Measurements from ENCODE around the gene GINS2. TPM values are rescaled to one million over a fixed set of nuclear protein-coding genes. Genes with fewer than 3 reads are reported as not detected.

The GINS2 gene
- total RNA-seq, 2 donors from 2014 or later: 0.86 to 1.5 TPM

GRCh38 chr16:85665373-85665740, 23.4 kb downstream of the GINS2 start:
- Mint-ChIP-seq H3K4me3 (no peak overlapping the region), H3K36me3 (ENCODE audit: low read depth) (peaks cover 5% of the 10 kb centered on the region), H3K27me3 (no peaks in the 10 kb centered on the region), H3K4me1 (no peaks in the 10 kb centered on the region), H3K27ac (peak overlapping the region; percentile 68)
- H3K9me3 ChIP-seq (ENCODE audit: control insufficient read depth, low read length, poor library complexity, severe bottlenecking): no peaks in the 10 kb centered on the region
- ATAC-seq: no peak
- DNase-seq: no peak

GRCh38 chr16:85664580-85665372, 24.0 kb downstream of the GINS2 start:
- Mint-ChIP-seq H3K27ac (no peak overlapping the region), H3K36me3 (ENCODE audit: low read depth) (peaks cover 4% of the 10 kb centered on the region), H3K27me3 (no peaks in the 10 kb centered on the region), H3K4me3 (no peak overlapping the region), H3K4me1 (peaks cover 1% of the 10 kb centered on the region)
- no peak for ATAC-seq
- no peak for DNase-seq
- no peaks in the 10 kb centered on the region for H3K9me3 ChIP-seq (ENCODE audit: control insufficient read depth, low read length, poor library complexity, severe bottlenecking)

DNA sequence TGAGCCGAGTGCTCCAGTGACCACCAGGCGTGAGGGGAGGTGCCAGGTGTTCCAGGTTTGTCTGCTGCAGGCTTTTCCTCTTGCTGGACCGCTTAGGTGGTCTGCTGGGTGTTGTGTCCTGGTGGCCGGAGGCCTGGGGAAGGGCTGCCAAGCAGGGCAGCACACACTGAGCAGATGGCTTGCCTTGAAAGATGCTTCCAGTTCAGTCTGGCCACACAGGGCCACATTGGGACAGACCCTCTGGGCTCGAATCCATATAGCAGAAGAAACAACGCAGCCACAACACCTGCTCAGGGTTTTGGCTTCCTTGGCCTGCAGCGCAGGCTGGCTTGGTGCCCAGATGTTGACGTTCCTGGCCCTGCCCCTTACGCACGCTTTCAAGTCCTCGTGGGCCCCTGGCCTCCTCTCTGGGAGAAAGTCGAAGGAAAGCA, 24.8 kb downstream of the GINS2 start:
- ATAC-seq: no peak
- H3K36me3 Mint-ChIP-seq (ENCODE audit: low read depth): peaks cover 3% of the 10 kb centered on the region
- H3K4me1 Mint-ChIP-seq: peaks cover 3% of the 10 kb centered on the region
- no peak overlapping the region for H3K27ac Mint-ChIP-seq
- DNase-seq: no peak
- no peaks in the 10 kb centered on the region for H3K9me3 ChIP-seq (ENCODE audit: control insufficient read depth, low read length, poor library complexity, severe bottlenecking)
- H3K27me3 Mint-ChIP-seq: no peaks in the 10 kb centered on the region
- H3K4me3 Mint-ChIP-seq: no peak overlapping the region

GRCh38 chr16:85662976-85663830, 25.6 kb downstream of the GINS2 start:
- peaks cover 3% of the 10 kb centered on the region for H3K4me1 Mint-ChIP-seq
- ATAC-seq (no peak), DNase-seq (no peak)
- H3K4me3 Mint-ChIP-seq: no peak overlapping the region
- no peaks in the 10 kb centered on the region for H3K27me3 Mint-ChIP-seq
- no peak overlapping the region for H3K27ac Mint-ChIP-seq
- H3K36me3 Mint-ChIP-seq (ENCODE audit: low read depth): peaks cover 3% of the 10 kb centered on the region
- no peaks in the 10 kb centered on the region for H3K9me3 ChIP-seq (ENCODE audit: control insufficient read depth, low read length, poor library complexity, severe bottlenecking)

DNA sequence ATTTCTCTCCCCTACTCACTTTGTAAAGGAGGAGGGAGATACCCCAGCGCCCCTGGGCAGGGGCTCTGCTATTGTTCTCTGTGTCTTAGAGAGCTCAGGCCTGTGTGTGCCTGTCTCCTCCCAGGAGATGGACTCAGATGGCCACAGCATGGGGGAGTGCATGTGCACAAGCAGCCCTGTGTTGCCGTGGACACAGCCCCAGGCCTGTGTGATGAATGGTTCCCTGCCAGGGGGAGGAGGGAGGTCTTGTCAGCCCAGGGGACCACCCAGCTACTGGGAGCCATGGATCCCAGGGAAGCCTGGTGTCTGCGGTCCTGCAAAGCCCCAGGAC, 26.3 kb downstream of the GINS2 start:
- peaks cover 3% of the 10 kb centered on the region for H3K4me1 Mint-ChIP-seq
- no peak overlapping the region for H3K27ac Mint-ChIP-seq
- H3K27me3 Mint-ChIP-seq: no peaks in the 10 kb centered on the region
- peaks cover 3% of the 10 kb centered on the region for H3K36me3 Mint-ChIP-seq (ENCODE audit: low read depth)
- no peak for ATAC-seq
- no peak overlapping the region for H3K4me3 Mint-ChIP-seq
- no peaks in the 10 kb centered on the region for H3K9me3 ChIP-seq (ENCODE audit: control insufficient read depth, low read length, poor library complexity, severe bottlenecking)
- DNase-seq: no peak

DNA sequence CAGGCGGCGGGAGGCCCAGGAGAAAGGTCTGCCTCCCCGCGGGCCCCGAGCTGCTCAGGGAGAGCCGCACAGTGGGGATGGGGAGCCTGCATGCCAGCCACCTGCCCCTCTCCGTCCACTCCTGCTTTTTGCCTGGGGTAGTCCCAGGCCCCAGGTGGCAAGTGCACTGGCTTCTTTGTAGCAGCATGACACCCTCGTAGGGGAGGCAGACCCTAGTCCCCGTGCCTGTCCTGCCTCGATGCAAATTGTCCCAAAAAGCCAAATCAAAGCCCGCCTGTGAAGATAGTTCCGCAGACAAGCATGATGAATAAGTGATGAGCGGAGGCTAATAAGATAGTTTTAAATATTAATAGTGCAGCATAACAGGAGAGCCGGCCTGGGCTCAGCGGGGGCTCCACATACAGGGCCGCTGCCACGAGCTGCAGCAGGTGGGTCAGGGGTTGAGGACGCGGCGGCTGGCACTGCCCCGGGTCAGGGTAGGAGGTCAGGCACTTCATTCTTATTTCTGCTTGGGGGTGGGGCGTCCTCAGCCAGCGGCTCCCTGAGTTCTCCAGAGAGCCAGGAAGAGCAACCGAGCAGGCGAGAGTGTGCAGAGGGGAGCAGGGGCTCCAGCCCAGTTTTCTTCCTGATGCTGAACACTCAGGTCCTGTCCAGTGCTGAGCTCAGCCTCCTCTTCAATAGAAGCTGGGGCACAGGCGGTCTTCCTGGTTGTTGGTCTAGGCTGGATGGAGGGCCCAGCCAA, 26.8 kb downstream of the GINS2 start:
- no peak for DNase-seq
- Mint-ChIP-seq H3K27me3 (no peaks in the 10 kb centered on the region), H3K27ac (no peak overlapping the region), H3K36me3 (ENCODE audit: low read depth) (peaks cover 3% of the 10 kb centered on the region), H3K4me1 (peaks cover 3% of the 10 kb centered on the region), H3K4me3 (no peak overlapping the region)
- no peaks in the 10 kb centered on the region for H3K9me3 ChIP-seq (ENCODE audit: control insufficient read depth, low read length, poor library complexity, severe bottlenecking)
- no peak for ATAC-seq

DNA sequence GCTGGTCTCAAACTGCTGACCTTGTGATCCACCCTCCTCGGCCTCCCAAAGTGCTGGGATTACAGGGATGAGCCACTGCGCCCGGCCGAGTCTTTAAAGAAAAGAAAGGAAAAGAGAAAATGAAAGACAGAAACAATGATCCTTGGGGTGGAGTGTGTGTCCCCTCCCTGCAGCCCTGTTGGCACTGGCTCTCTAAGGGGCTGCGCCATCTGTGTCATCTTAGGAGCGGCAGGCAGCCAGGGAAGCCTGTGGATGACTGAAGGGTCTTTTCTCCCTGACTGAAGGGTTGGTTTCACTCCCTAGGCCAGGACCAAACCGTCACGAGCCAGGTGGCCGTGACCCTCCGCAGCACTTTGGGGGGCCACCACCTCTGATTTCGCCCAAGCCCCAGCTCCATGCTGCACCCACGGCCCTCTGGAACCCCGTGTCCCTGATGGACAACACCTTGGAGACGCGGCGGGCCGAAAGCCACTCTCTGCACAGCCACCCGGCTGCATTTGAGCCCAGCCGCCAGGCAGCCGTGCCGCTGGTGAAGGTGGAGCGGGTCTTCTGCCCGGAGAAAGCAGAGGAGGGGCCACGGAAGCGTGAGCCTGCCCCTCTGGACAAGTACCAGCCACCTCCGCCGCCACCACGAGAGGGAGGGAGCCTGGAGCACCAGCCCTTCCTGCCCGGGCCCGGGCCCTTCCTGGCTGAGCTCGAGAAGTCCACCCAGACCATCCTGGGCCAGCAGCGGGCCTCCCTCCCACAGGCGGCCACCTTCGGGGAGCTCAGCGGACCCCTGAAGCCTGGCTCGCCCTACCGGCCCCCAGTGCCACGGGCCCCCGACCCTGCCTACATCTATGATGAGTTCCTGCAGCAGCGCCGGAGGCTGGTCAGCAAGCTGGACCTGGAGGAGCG, 27.7 kb downstream of the GINS2 start:
- no peaks in the 10 kb centered on the region for H3K9me3 ChIP-seq (ENCODE audit: control insufficient read depth, low read length, poor library complexity, severe bottlenecking)
- H3K4me1 Mint-ChIP-seq: peaks cover 3% of the 10 kb centered on the region
- no peaks in the 10 kb centered on the region for H3K27me3 Mint-ChIP-seq
- peaks cover 4% of the 10 kb centered on the region for H3K36me3 Mint-ChIP-seq (ENCODE audit: low read depth)
- H3K4me3 Mint-ChIP-seq: no peak overlapping the region
- no peak overlapping the region for H3K27ac Mint-ChIP-seq
- ATAC-seq (no peak), DNase-seq (no peak)

GRCh38 chr16:85659805-85660511, 28.8 kb downstream of the GINS2 start:
- H3K4me3 Mint-ChIP-seq: no peak overlapping the region
- H3K27ac Mint-ChIP-seq: peak overlapping the region; percentile 72
- H3K4me1 Mint-ChIP-seq: peaks cover 3% of the 10 kb centered on the region
- peak; percentile 81 for ATAC-seq
- no peaks in the 10 kb centered on the region for H3K9me3 ChIP-seq (ENCODE audit: control insufficient read depth, low read length, poor library complexity, severe bottlenecking)
- H3K36me3 Mint-ChIP-seq (ENCODE audit: low read depth): peaks cover 5% of the 10 kb centered on the region
- peak; percentile 31 to 58 (median 33) for DNase-seq
- H3K27me3 Mint-ChIP-seq: no peaks in the 10 kb centered on the region

DNA sequence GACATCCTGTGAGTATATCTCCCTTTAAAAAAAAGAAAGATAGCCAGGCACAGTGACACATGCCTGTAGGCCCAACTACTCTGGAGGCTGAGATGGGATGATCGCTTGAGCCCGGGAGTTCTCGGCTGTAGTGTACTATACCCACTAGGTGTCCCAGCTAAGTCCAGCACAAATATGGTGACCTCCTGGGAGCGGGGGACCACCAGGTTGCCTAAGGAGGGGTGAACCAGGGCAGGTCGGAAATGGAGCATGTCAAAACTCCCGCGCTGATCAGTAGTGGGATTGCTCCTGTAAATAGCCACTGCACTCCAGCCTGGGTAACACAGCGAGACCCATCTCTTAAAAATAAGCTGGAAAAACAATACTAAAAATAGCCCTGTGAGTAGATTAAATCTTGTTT, 29.4 kb downstream of the GINS2 start:
- Mint-ChIP-seq H3K4me1 (peaks cover 5% of the 10 kb centered on the region), H3K27ac (peak overlapping the region; percentile 72), H3K27me3 (no peaks in the 10 kb centered on the region), H3K36me3 (ENCODE audit: low read depth) (peaks cover 5% of the 10 kb centered on the region), H3K4me3 (no peak overlapping the region)
- no peaks in the 10 kb centered on the region for H3K9me3 ChIP-seq (ENCODE audit: control insufficient read depth, low read length, poor library complexity, severe bottlenecking)
- ATAC-seq (no peak), DNase-seq (no peak)

- H3K36me3 Mint-ChIP-seq (ENCODE audit: low read depth): peaks cover 5% of the 10 kb centered on the region
- H3K4me3 Mint-ChIP-seq: no peak overlapping the region
- ATAC-seq (no peak), DNase-seq (no peak)
- no peak overlapping the region for H3K27ac Mint-ChIP-seq
- H3K27me3 Mint-ChIP-seq: no peaks in the 10 kb centered on the region
- no peaks in the 10 kb centered on the region for H3K9me3 ChIP-seq (ENCODE audit: control insufficient read depth, low read length, poor library complexity, severe bottlenecking)
- H3K4me1 Mint-ChIP-seq: peaks cover 5% of the 10 kb centered on the region
Observed at GRCh38 chr16:85658504-85659326, 30.0 kb downstream of the GINS2 start.

DNA sequence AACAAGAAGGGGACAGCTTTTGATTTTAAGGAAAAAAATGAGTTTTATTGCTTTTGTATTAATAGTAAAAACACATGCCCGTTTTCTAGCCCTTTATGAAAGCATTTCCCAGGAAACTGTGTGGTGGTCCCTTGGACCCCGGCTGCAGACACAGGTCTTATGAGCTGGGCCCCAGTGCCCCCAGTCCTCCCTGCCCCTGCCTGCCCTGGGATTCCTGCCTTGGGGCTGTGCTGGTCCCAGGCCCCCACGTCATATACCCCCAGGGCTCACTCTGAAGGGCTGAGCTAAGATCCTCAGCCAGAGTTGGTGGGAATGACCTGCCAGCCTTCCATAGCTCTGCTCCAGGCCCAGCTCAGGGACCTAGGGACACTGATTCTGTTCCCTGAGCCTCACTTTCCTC, 30.8 kb downstream of the GINS2 start:
- no peak for ATAC-seq
- Mint-ChIP-seq H3K36me3 (ENCODE audit: low read depth) (peaks cover 5% of the 10 kb centered on the region), H3K4me1 (peaks cover 5% of the 10 kb centered on the region), H3K4me3 (no peak overlapping the region), H3K27me3 (no peaks in the 10 kb centered on the region), H3K27ac (no peak overlapping the region)
- no peaks in the 10 kb centered on the region for H3K9me3 ChIP-seq (ENCODE audit: control insufficient read depth, low read length, poor library complexity, severe bottlenecking)
- no peak for DNase-seq

Data from T-helper 17 cell (primary cell).